ENCODE data around the gene UQCC3.
"Not testable (repeated sequence)": the region's sequence is repeated elsewhere in the genome, so short reads cannot be mapped to it uniquely, and the experiment has no call there.

UQCC3 gene, protein sequence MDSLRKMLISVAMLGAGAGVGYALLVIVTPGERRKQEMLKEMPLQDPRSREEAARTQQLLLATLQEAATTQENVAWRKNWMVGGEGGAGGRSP

DNA sequence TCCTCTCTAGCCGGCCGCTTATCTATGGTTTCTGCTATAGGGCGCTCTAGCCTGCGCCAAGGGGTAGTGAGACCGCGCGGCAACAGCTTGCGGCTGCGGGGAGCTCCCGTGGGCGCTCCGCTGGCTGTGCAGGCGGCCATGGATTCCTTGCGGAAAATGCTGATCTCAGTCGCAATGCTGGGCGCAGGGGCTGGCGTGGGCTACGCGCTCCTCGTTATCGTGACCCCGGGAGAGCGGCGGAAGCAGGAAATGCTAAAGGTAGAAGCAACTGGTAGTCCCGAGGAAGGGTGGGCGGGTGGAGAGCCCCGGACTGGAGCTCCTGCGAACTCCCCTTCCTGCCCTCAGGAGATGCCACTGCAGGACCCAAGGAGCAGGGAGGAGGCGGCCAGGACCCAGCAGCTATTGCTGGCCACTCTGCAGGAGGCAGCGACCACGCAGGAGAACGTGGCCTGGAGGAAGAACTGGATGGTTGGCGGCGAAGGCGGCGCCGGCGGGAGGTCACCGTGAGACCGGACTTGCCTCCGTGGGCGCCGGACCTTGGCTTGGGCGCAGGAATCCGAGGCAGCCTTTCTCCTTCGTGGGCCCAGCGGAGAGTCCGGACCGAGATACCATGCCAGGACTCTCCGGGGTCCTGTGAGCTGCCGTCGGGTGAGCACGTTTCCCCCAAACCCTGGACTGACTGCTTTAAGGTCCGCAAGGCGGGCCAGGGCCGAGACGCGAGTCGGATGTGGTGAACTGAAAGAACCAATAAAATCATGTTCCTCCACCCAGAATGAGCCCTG is at the start of gene UQCC3, which contains the start of gene LBHD1:
TSS of gene UQCC3 (plus strand) at position 66 of the 782 bp plus-strand sequence. CDS start at position 139, 73 bp downstream.
TSS of gene LBHD1 (minus strand) at position 660 of the 782 bp plus-strand sequence. CDS start 2,236 bp downstream, outside the sequence.
- peak; percentile 75 for DNase-seq (ENCODE audit: low spot score)

GRCh38 chr11:62622476-62623089 is 48.9 kb upstream of the UQCC3 start:
- DNase-seq (ENCODE audit: low spot score), result no peak

DNA sequence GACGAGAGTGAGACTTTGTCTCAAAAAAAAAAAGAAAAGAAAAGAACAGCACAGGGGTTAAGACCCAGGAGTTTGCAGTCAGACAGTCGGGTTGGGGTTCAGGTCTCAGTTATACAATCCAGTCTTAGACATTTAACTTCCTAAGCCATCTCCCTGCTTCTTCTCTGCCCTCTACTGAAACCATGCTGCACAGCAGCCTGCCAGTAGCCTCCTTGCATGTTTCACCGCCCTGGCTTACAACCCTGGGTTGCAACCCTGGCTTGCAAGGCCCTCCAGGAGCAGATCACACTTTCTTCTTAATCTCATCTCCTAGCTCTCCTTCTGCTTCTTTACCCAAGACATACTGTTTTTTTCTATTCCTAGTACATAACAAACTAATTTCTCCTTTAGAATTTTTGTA is 43.8 kb upstream of the UQCC3 start:
- no peak for DNase-seq (ENCODE audit: low spot score)

DNA sequence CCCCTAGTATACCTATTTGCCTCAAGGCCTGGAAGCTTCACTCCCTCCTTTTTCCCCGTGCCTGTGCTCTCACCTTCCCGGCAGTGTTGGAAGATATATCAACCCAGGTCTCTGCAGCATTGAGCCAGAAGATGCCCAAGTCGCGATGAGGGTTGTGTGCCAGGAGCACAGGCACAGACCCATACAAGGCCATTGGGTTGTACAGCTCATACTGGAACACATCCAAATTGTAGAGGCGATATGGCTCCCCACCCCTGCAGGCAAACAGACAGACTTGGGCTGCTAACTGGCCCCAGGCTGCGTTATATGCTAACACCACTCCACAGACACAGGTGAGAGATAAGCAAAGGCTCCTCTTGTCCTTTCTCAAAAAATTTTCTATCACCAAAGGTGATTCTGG is 39.0 kb upstream of the UQCC3 start:
- no peak for DNase-seq (ENCODE audit: low spot score)

- DNase-seq (ENCODE audit: low spot score), result no peak
Observed at GRCh38 chr11:62644220-62644619, 27.3 kb upstream of the UQCC3 start.

- DNase-seq (ENCODE audit: low spot score), result no peak
Observed at GRCh38 chr11:62645671-62645945, 25.9 kb upstream of the UQCC3 start.

DNA sequence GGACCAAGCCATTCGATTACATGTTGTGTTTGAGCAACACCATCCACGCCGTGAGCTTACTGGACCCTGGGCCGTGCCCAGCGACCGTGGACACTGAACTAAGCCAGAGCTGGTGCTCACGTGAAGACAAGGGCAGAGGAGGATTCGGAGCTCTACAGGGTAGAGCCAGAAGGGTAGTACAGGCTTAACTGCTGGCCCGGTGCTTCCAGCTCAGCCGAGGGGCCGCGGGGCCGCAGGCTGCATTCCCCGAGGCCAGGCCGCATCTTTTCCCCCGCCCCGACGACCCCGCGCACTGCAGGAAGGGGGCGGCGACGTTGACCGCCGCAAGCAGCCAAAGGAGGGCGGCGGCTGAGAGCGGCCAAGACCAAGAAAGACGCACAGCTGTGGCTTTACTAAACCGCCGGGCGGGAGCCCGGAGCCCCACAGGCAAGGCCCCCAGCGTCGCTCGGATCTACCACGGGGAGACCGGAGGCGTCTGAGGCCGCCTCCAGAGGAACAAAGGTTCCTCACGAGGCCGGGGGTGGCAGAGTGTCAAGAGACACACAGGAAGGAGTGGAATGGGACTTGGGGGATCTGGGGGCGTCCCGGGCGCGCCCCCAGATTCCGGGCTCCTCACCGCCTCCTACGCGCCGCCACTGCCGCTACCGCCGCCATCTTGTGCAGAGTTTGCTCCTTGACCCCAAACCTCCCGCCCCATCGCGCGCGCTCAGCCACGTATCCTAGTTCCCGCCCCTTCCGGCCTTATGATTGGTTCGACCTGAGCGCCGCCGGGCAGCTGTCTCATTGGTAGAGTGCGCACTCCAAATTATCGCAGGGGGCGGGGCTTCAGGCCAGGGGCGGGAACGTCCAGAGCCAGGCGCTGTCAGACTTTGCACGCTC is 25.3 kb upstream of the UQCC3 start, which contains the start of gene GANAB:
TSS of gene GANAB (minus strand) at position 668 of the 879 bp plus-strand sequence. CDS start at position 654, 14 bp downstream.
- peak; percentile 99 for DNase-seq (ENCODE audit: low spot score)

DNA sequence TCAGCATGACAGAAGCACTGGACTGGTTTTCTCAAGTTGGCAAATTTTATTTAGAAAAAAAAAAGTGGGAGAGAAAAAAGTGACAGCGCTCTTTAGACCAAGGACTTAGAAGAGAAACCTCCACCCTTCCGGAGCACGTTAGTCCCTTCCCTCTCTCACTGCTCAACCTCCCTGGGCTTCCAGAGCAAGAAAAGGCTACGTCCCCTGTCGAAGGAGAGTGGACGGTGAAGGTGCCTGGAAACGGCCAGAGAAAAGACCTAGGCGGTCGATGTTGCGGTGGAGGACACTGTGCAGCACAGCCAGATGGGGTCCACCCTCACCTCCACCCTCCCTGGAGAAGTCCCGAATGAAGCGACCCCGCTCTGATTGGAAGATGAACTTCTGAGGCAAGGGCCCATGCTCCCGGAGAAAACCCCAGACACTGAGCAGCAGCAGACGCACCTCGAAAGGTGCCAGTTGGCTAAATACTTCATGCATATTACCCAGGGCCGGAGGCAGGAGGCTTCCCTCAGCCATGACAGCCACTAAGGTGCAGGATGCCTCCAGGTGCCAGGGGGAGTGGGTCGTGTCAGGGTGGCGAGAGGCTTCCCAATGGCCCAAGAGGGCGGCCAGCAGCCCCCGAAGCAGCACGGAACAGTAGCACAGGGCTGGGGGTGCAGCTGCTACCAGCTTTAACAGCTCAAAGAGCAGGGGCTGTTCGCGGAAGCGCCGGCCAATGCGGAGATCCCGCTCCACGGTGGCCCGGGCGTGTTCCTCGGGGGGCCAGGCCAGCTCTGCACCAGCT is 24.5 kb upstream of the UQCC3 start:
- no peak for DNase-seq (ENCODE audit: low spot score)

GRCh38 chr11:62647609-62648005 is 23.9 kb upstream of the UQCC3 start:
- no peak for DNase-seq (ENCODE audit: low spot score)

- no peak for DNase-seq (ENCODE audit: low spot score)
Observed at GRCh38 chr11:62648185-62648966, 23.1 kb upstream of the UQCC3 start.

GRCh38 chr11:62648967-62649364 is 22.5 kb upstream of the UQCC3 start:
- DNase-seq (ENCODE audit: low spot score), result no peak

DNA sequence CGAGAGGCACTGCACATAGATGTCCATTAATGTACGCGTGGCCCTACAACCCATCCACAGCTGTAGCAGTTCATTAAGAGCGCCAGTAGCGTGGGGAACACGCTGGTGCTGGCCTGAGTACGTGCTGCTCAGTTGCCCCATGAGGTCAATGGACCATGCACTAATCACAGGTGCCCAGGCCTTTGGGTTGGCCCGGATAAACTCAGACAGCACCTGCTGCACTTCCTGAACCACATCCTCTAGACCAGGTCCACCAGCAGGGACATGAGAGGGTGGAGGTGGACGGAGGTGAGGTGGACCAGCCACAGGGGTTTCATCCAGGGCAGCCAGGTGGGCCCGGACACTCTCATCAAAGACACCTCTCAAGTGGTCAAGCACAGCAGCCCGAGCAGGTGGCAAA is 22.0 kb upstream of the UQCC3 start:
- no peak for DNase-seq (ENCODE audit: low spot score)

GRCh38 chr11:62650283-62650682 is 21.2 kb upstream of the UQCC3 start:
- DNase-seq (ENCODE audit: low spot score), result not testable (repeated sequence)

DNA sequence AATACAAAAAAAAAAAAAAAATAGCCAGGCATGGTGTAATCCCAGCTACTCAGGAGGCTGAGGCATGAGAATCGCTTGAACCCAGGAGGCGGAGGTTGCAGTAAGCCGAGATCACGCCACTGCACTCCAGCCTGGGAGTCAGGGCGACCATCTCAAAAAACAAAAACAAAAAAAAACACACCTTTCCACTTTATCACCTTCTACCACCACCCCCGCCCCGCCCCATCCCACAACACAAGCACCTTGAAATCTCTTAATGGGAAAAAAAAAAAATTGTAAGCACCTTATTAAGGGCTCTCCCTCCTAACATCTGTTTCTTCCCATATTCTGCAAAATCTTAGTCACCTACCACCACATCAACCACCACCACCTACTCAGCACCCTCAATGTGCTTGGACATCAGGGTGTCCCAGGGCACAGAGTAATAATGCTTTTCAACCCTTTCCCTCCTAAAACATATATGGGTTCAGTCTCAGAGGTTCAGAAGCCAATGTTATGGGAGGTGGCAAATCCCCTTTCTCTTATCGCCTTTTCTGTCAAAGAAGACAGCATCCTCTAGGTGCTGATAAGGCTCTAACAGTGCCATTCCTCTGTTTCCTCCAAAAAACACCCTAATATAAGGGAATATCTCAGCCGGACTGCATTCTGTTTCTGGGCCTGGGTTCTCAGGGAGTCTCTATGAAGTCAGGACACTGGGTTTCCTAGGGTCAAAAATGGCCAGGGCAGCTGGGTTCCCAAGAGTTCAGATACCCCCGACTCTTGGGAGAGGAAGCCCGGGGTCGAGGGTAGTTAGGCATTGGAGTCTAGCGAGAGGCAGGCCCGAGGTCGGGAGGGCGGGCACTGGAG is 19.1 kb upstream of the UQCC3 start:
- DNase-seq (ENCODE audit: low spot score), result no peak

DNA sequence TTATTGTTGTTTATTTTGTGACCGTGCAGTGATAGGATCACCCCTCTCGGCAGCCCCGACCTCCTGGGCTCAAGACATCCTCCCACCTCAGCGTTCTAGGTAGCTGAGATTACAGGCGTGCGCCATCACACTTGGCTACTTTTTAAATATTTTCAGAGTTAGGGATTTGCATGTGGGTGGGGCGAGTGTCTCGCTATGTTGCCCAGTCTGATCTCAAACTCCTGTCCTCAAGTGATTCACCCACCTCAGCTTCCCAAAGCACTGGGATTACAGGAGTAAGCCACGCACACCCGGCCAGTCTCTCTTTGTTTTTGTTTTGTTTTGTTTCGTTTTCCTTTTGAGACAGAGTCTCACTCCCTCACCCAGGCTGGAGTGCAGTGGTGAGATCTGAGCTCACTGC is 17.2 kb upstream of the UQCC3 start:
- DNase-seq (ENCODE audit: low spot score), result no peak

- no peak for DNase-seq (ENCODE audit: low spot score)
Observed at GRCh38 chr11:62656796-62657429, 14.6 kb upstream of the UQCC3 start.

DNA sequence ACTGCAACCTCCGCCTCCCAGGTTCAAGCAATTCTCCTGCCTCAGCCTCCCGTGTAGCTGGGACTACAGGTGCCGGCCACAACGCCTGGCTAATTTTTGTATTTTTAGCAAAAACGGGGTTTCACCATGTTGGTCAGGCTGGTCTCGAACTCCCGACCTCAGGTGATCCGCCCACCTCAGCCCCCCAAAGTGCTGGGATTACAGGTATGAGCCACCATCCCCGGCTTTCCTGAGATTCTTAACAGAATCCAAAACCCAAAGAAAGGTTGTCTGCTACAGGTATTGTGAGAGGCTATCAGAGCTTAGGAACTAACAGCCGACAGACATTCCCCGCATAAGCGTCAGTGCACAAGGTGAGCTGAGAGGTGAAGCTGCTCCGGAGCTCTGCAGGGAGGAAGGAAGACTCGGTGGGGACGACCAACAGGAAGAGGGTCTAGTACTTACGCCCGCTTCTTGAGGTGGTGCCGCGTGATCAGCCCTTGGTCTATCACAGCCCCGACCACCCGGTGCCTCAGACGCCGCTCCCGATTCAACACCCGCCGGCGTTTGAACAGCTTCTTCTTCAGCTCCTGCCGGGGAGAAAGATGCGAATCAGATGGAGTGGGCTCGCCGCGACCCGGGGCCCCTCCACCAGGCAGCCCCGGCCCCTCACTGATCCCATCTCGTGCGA is 6.9 kb upstream of the UQCC3 start:
- peak; percentile 51 for DNase-seq (ENCODE audit: low spot score)

DNA sequence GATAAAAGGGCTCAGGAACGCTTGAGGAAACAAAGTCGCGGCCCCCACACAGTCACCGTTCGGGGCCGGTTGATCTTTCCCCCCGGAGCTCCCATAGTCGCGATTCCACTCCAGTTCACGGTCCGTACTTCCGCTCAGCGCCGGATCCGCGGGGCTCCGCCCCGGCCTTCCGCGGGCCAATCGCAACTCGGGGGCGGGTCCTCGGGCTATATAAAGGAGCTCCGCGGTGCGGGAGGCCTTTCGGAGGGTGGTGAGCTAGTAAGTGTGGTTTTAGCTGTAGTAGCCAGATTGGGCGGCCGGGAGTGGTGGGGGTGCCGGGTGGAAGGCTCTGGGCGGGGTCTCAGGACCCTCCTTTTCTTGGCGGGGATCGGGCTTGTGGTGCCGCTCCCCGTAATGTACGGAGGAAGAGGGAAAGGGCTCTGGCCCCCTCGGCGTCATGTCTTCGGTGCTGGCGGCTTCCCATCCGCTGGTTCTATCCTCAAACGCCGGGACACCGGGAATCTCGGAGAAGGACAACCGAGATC is 6.3 kb upstream of the UQCC3 start, which contains the start of the genes C11orf98 and CSKMT:
TSS of gene C11orf98 (minus strand) at position 136 of the 524 bp plus-strand sequence. CDS start at position 95, 41 bp downstream.
TSS of gene CSKMT (plus strand) at position 238 of the 524 bp plus-strand sequence. CDS start 568 bp downstream, outside the sequence.
- DNase-seq (ENCODE audit: low spot score), result peak; percentile 97
